ENCODE results near the gene FIBCD1. TPM values are rescaled to one million over a fixed set of nuclear protein-coding genes. Genes with fewer than 3 reads are reported as not detected.
"Not testable (repeated sequence)": the region's sequence is repeated elsewhere in the genome, so short reads cannot be mapped to it uniquely, and the experiment has no call there.

Gene FIBCD1
- total RNA-seq, 4 donors from 2014 or later, result 0.40 to 0.83 (median 0.42) TPM; not detected in 1

- H3K27me3 ChIP-seq, result peaks cover 0 to 13% (median 0%) of the 10 kb centered on the region in 4 donors
- H3K36me3 ChIP-seq, result no peaks in the 10 kb centered on the region
- peaks cover 0 to 14% (median 8%) of the 10 kb centered on the region in 4 donors for H3K4me1 ChIP-seq
- no peak for DNase-seq (ENCODE audit: extremely low spot score)
- H3K9me3 ChIP-seq, result no peaks in the 10 kb centered on the region
- WGBS, result 79% methylated on average over 3 of the region's 26 CpGs
- no peak overlapping the region for H3K27ac ChIP-seq (replicated peaks in 1 of 4)
- intact Hi-C loops (cut with DNase I), result no loop called here
- no peak overlapping the region for H3K4me3 ChIP-seq
- TF ChIP-seq CTCF (IDR thresholded peaks at IDR 0.05) (no peak), EP300 (IDR thresholded peaks at IDR 0.05) (no peak), POLR2A (IDR thresholded peaks at IDR 0.05; ENCODE audit: low read depth) (no peak), POLR2AphosphoS5 (IDR thresholded peaks at IDR 0.05) (no peak)
Observed at GRCh38 chr9:130911254-130912049, 27.6 kb downstream of the FIBCD1 start.

GRCh38 chr9:130910670-130911069 lies 28.4 kb downstream of the FIBCD1 start:
- H3K4me3 ChIP-seq; intact Hi-C loops (cut with DNase I); H3K36me3 ChIP-seq; DNase-seq (ENCODE audit: extremely low spot score); H3K9me3 ChIP-seq; H3K27ac ChIP-seq (replicated peaks in 1 of 4): not testable (repeated sequence)
- 75% methylated on average over 1 of the region's 1 CpG for WGBS
- Histone ChIP-seq H3K4me1 (peaks cover 0 to 14% (median 8%) of the 10 kb centered on the region in 4 donors), H3K27me3 (peaks cover 0 to 20% (median 0%) of the 10 kb centered on the region in 4 donors)

GRCh38 chr9:130910041-130910440 lies 29.0 kb downstream of the FIBCD1 start:
- intact Hi-C loops (cut with DNase I); H3K36me3 ChIP-seq; H3K9me3 ChIP-seq; DNase-seq (ENCODE audit: extremely low spot score); H3K27ac ChIP-seq (replicated peaks in 1 of 4); H3K4me3 ChIP-seq: not testable (repeated sequence)
- WGBS, result 100% methylated on average over 3 of the region's 27 CpGs
- H3K27me3 ChIP-seq, result peaks cover 0 to 20% (median 0%) of the 10 kb centered on the region in 4 donors
- peaks cover 0 to 14% (median 8%) of the 10 kb centered on the region in 4 donors for H3K4me1 ChIP-seq

- DNase-seq (ENCODE audit: extremely low spot score), result no peak
- no peak overlapping the region for H3K4me3 ChIP-seq
- no peak overlapping the region for H3K27ac ChIP-seq (replicated peaks in 1 of 4)
- TF ChIP-seq POLR2AphosphoS5 (IDR thresholded peaks at IDR 0.05) (no peak), POLR2A (IDR thresholded peaks at IDR 0.05; ENCODE audit: low read depth) (no peak), EP300 (IDR thresholded peaks at IDR 0.05) (no peak)
- H3K9me3 ChIP-seq, result no peaks in the 10 kb centered on the region
- peaks cover 0 to 14% (median 8%) of the 10 kb centered on the region in 4 donors for H3K4me1 ChIP-seq
- H3K36me3 ChIP-seq, result no peaks in the 10 kb centered on the region
- 85% methylated on average over 16 of the region's 19 CpGs for WGBS
- peaks cover 0 to 21% (median 0%) of the 10 kb centered on the region in 4 donors for H3K27me3 ChIP-seq
- intact Hi-C loops (cut with DNase I), result no loop called here
Observed at GRCh38 chr9:130908878-130909355, 30.1 kb downstream of the FIBCD1 start.

- Histone ChIP-seq H3K27ac (replicated peaks in 1 of 4) (no peak overlapping the region), H3K27me3 (peaks cover 0 to 26% (median 0%) of the 10 kb centered on the region in 4 donors), H3K36me3 (no peaks in the 10 kb centered on the region), H3K4me1 (peaks cover 0 to 9% (median 6%) of the 10 kb centered on the region in 4 donors), H3K4me3 (no peak overlapping the region), H3K9me3 (no peaks in the 10 kb centered on the region)
- TF ChIP-seq CTCF (IDR thresholded peaks at IDR 0.05), result no peak
- no peak for TF ChIP-seq POLR2AphosphoS5 (IDR thresholded peaks at IDR 0.05)
- no peak for TF ChIP-seq EP300 (IDR thresholded peaks at IDR 0.05)
- TF ChIP-seq POLR2A (IDR thresholded peaks at IDR 0.05; ENCODE audit: low read depth), result no peak
- DNase-seq (ENCODE audit: extremely low spot score), result no peak
- 68% methylated on average over 10 of the region's 22 CpGs for WGBS
- intact Hi-C loops (cut with DNase I), result no loop called here
Observed at GRCh38 chr9:130908146-130908877, 30.7 kb downstream of the FIBCD1 start.
